ENCODE results near the gene KIN.
A peak's percentile ranks its signal among the peaks of the same experiment; 100 is the strongest.

The KIN gene

GRCh38 chr10:7788639-7789286 is 970 bp upstream of the KIN start:
- Histone ChIP-seq H3K27ac (ENCODE audit: extremely low read depth, low read depth, low read length) (peak overlapping the region; percentile 86; the same call in 1 of the 2 replicates), H3K4me1 (ENCODE audit: control insufficient read depth, insufficient read depth, low read length) (peaks cover 6% of the 10 kb centered on the region; the same call in 1 of the 2 replicates), H3K4me3 (ENCODE audit: low read depth, low read length) (peak overlapping the region; percentile 93), H3K36me3 (ENCODE audit: control insufficient read depth in 2 of 2, insufficient read depth in 1 of 2, low read length in 2 of 2) (peaks cover 10 to 38% of the 10 kb centered on the region in 2 experiments; a peak in 2 of 3 replicates), H3K9me3 (ENCODE audit: control insufficient read depth, insufficient read depth, low read depth, low read length) (no peaks in the 10 kb centered on the region)
- ChIA-PET POLR2A (interaction anchor here (0.6 to 2.9 kb wide), 12 partner anchors 9 to 1977 kb away, joined by 3 to 33 read pairs (median 4); partner anchors contain the start of genes GATA3 and TAF3), CTCF (interaction anchor here (0.6 kb wide), 1 partner anchor 263 kb away, joined by 3 read pairs; no protein-coding TSS in a partner anchor)
- TF ChIP-seq, protein P1, sequence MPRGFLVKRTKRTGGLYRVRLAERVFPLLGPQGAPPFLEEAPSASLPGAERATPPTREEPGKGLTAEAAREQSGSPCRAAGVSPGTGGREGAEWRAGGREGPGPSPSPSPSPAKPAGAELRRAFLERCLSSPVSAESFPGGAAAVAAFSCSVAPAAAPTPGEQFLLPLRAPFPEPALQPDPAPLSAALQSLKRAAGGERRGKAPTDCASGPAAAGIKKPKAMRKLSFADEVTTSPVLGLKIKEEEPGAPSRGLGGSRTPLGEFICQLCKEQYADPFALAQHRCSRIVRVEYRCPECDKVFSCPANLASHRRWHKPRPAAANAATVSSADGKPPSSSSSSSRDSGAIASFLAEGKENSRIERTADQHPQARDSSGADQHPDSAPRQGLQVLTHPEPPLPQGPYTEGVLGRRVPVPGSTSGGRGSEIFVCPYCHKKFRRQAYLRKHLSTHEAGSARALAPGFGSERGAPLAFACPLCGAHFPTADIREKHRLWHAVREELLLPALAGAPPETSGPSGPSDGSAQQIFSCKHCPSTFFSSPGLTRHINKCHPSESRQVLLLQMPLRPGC (tag by site-specific recombination; IDR thresholded peaks at IDR 0.05) = no peak
- TF ChIP-seq ZNF266 (tag by site-specific recombination; IDR thresholded peaks at IDR 0.05; ENCODE audit: low read depth) (no peak), ZNF513 (tag by site-specific recombination; IDR thresholded peaks at IDR 0.05) (no peak), PATZ1 (tag by site-specific recombination; IDR thresholded peaks at IDR 0.05) (peak; percentile 12), ZNF280C (tag by site-specific recombination; IDR thresholded peaks at IDR 0.05) (no peak), ZNF37A (tag by site-specific recombination; IDR thresholded peaks at IDR 0.05) (no peak), ZNF19 (tag by site-specific recombination; IDR thresholded peaks at IDR 0.05; ENCODE audit: low read depth) (no peak), ZNF585B (tag by site-specific recombination; IDR thresholded peaks at IDR 0.05) (no peak), YY1 (tag by site-specific recombination; IDR thresholded peaks at IDR 0.05) (no peak), YY2 (tag by site-specific recombination; IDR thresholded peaks at IDR 0.05) (no peak), GLIS2 (tag by site-specific recombination; IDR thresholded peaks at IDR 0.05) (peak; percentile 61), ZNF654 (tag by site-specific recombination; IDR thresholded peaks at IDR 0.05; ENCODE audit: low read depth) (no peak), ZBTB20 (tag by site-specific recombination; IDR thresholded peaks at IDR 0.05) (peak; percentile 90), ZNF596 (tag by site-specific recombination; IDR thresholded peaks at IDR 0.05) (no peak), ZBTB48 (tag by site-specific recombination; IDR thresholded peaks at IDR 0.05) (no peak), ZNF335 (tag by site-specific recombination; conservative IDR thresholded peaks at IDR 0.05) (peak; percentile 97), ZNF404 (tag by site-specific recombination; IDR thresholded peaks at IDR 0.05) (no peak), SP2 (tag by site-specific recombination; IDR thresholded peaks at IDR 0.05) (peak; percentile 43), PRDM6 (tag by site-specific recombination; IDR thresholded peaks at IDR 0.05) (no peak), MZF1 (tag by site-specific recombination; IDR thresholded peaks at IDR 0.05; ENCODE audit: borderline replicate concordance) (peak; percentile 68; the same call in 1 of the 2 replicates), HOXC10 (CRISPR knock-in tag; IDR thresholded peaks at IDR 0.05) (no peak), SP3 (tag by site-specific recombination; IDR thresholded peaks at IDR 0.05) (peak; percentile 37)
